ENCODE results near the gene CYP8B1. TPM values are rescaled to one million over a fixed set of nuclear protein-coding genes. Genes with fewer than 3 reads are reported as not detected.

Gene CYP8B1
- total RNA-seq, 1 donor from 2014 or later = not detected

DNA sequence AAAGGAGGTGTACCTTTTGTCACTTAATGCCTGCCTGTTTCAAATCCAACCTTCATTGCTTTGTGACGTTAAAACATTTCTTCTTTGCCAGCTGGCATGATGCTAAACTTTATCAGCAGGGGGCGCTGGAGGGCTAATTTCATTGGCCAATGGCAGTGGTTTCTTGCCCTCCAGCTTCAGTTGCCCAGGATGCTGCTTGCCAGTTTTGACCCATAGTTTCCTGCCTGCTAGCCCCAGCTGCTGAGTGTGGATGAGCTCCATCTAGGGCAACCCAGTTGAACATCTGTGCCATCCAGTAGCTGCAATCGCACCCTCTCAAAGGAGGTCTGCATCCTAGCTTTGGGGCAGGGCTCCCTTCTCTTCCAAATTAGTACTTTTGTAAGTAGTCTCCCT is 44.4 kb downstream of the CYP8B1 start:
- TF ChIP-seq, protein P1, sequence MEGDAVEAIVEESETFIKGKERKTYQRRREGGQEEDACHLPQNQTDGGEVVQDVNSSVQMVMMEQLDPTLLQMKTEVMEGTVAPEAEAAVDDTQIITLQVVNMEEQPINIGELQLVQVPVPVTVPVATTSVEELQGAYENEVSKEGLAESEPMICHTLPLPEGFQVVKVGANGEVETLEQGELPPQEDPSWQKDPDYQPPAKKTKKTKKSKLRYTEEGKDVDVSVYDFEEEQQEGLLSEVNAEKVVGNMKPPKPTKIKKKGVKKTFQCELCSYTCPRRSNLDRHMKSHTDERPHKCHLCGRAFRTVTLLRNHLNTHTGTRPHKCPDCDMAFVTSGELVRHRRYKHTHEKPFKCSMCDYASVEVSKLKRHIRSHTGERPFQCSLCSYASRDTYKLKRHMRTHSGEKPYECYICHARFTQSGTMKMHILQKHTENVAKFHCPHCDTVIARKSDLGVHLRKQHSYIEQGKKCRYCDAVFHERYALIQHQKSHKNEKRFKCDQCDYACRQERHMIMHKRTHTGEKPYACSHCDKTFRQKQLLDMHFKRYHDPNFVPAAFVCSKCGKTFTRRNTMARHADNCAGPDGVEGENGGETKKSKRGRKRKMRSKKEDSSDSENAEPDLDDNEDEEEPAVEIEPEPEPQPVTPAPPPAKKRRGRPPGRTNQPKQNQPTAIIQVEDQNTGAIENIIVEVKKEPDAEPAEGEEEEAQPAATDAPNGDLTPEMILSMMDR (IDR thresholded peaks at IDR 0.05; ENCODE audit: insufficient read depth, low read length, poor library complexity, severe bottlenecking) = peak; percentile 84
- no peak for DNase-seq (ENCODE audit: low read depth)
- H3K4me3 ChIP-seq (ENCODE audit: low read depth, low read length) = no peak overlapping the region

DNA sequence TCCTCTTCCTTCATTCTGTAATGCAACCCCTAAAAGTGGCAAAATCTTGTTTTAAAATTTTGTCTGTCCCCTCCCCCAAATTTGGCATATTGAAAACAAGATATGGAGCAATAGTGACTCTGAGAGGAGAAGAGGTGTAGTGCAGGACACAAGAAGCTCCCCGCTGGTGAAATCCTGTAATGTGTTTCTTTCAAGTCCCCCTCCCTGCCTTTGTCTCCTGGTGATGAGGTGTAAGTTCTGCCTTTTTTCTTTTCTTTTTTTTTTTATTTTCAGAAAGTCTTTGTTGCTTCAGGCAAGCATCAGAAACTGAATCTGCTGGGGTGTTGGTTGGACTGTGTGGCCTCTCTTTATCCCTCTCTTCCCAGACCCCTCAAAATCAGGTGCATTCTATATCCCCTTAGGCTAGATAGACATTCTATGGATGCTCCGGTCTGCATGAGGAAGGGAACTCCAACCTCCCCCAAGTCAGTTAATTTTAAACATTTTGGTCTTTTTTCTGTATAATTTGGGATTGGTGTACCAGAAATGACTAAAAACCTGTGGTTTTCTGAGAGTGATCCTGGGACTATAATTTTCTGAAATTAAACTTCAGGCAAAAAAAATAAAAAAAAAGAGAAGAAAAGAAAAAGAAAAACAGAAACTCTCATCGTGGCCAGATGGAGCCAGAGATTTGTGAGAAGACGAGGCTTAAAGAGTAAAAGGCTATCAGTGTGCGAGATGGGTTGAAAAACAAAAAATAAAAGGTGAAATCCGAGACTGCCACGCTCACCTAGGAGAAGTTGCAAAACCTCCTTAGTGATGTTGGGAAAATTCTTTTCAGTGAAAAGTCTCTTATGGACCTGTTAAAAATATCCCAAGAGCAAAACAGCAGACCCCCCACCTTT is 45.0 kb downstream of the CYP8B1 start:
- H3K4me3 ChIP-seq (ENCODE audit: low read depth, low read length) = no peak overlapping the region
- no peaks in the 10 kb centered on the region for H3K36me3 ChIP-seq (ENCODE audit: control insufficient read depth, insufficient read depth, low read length)
- DNase-seq (ENCODE audit: low read depth) = no peak
- no peaks in the 10 kb centered on the region for H3K27me3 ChIP-seq (ENCODE audit: control insufficient read depth, insufficient read depth, low read length)
- TF ChIP-seq, protein P1 (IDR thresholded peaks at IDR 0.05; ENCODE audit: insufficient read depth, low read length, poor library complexity, severe bottlenecking) = peak; percentile 57

More for the DNA sequence above, 44.4 kb downstream of the CYP8B1 start:
- Histone ChIP-seq H3K27me3 (ENCODE audit: control insufficient read depth, insufficient read depth, low read length) (no peaks in the 10 kb centered on the region), H3K36me3 (ENCODE audit: control insufficient read depth, insufficient read depth, low read length) (no peaks in the 10 kb centered on the region)

DNA sequence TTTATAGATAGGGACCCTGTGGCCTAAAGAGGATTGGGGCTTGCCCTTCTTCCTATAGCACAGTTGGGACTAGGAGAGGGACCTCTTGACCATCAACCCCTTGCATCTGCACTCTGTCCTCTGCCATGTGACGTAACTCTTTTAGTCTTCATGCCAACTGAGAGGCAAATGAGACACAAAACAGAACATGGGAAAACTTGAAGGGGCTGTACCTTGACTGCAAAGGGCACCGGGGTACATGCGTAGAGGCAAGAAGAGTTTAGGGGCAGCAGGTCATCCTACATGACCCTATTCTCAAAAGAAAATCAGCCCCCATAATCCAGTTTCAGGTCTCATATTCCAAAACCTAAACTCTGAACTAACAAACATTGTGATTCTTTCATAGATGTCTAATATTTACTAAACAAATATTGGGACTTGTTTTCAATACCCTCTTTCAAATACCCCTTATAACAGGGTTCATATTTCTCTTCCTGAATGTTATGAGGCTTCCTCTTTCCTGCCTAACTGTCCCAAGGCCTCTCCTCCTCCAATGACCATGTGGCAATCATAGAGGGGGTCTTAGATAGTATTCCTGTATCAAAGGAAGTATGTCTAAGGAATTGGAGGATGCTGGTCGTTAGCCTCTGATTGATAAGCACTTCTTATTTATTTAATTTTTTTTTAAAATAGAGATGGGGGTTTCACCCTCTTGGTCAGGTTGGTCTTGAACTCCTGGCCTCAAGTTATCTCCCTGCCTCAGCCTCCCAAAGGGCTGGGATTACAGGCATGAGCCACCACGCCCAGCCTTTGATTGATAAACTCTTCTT is 45.8 kb downstream of the CYP8B1 start:
- TF ChIP-seq, protein P1 (IDR thresholded peaks at IDR 0.05; ENCODE audit: insufficient read depth, low read length, poor library complexity, severe bottlenecking) = no peak
- no peaks in the 10 kb centered on the region for H3K36me3 ChIP-seq (ENCODE audit: control insufficient read depth, insufficient read depth, low read length)
- no peak for DNase-seq (ENCODE audit: low read depth)
- H3K4me3 ChIP-seq (ENCODE audit: low read depth, low read length) = no peak overlapping the region
- H3K27me3 ChIP-seq (ENCODE audit: control insufficient read depth, insufficient read depth, low read length) = no peaks in the 10 kb centered on the region

DNA sequence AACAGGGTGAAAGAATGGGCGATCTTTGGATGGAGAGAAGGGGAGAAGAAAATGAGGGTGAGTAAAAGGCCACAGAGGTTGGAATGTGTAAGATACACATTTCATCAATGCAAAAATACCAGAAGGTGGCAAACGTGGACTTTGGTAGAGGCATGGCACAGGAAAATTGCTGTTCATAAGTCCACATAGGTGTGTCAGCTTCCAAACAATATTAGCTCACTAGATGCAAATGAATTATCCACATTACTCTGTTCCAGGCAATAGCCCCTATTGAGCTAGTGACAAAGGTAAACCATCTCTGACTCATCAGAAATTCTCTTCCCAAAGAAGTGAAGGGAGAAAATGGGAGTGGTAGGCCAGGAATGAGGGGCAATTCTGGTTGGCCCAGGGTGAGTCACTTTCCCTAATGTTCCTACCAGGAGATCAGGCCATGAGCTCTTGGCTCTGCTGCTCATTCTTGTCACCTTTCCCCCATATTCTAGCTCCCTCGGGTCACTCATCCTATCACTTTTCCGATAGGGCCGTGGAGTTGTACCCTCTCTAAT is 46.5 kb downstream of the CYP8B1 start:
- TF ChIP-seq, protein P1 (IDR thresholded peaks at IDR 0.05; ENCODE audit: insufficient read depth, low read length, poor library complexity, severe bottlenecking) = no peak
- H3K27me3 ChIP-seq (ENCODE audit: control insufficient read depth, insufficient read depth, low read length) = no peaks in the 10 kb centered on the region
- no peaks in the 10 kb centered on the region for H3K36me3 ChIP-seq (ENCODE audit: control insufficient read depth, insufficient read depth, low read length)
- no peak for DNase-seq (ENCODE audit: low read depth)
- H3K4me3 ChIP-seq (ENCODE audit: low read depth, low read length) = no peak overlapping the region

DNA sequence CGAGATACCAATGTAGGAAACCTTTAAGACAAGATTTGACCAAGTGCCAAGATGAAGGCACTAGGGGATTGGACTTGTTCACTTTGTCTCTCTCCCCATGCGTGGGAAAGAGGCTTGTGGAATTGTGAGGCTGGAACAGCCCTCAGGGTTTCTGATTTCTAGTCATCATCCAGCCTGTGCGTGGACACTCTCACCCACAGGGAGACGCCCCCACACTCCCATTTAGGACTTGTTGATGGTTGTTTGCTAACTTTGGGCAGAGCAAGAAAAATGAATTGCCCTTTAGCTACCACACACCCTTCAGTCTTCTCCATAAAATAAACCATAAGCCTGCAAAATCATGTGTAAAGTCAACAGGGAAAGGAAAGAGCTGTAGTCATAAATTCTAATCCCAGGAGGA is 48.0 kb downstream of the CYP8B1 start:
- H3K27me3 ChIP-seq (ENCODE audit: control insufficient read depth, insufficient read depth, low read length) = no peaks in the 10 kb centered on the region
- TF ChIP-seq, protein P1 (IDR thresholded peaks at IDR 0.05; ENCODE audit: insufficient read depth, low read length, poor library complexity, severe bottlenecking) = no peak
- H3K4me3 ChIP-seq (ENCODE audit: low read depth, low read length) = no peak overlapping the region
- no peaks in the 10 kb centered on the region for H3K36me3 ChIP-seq (ENCODE audit: control insufficient read depth, insufficient read depth, low read length)
- DNase-seq (ENCODE audit: low read depth) = no peak

Measured in kidney epithelial cell (primary cell).